Measurements from ENCODE around the gene MSANTD7.
"Not testable (repeated sequence)": the region's sequence is repeated elsewhere in the genome, so short reads cannot be mapped to it uniquely, and the experiment has no call there.

Gene MSANTD7

GRCh38 chr10:14837003-14837756 is 926 bp upstream of the MSANTD7 start:
- DNase-seq (ENCODE audit: low spot score): no peak

- peak; percentile 57 for DNase-seq (ENCODE audit: low spot score)
Measured at GRCh38 chr10:14838582-14839304, 637 bp downstream of the MSANTD7 start.

- DNase-seq (ENCODE audit: low spot score): no peak
Measured at GRCh38 chr10:14839305-14839695, 1.2 kb downstream of the MSANTD7 start.

GRCh38 chr10:14840178-14840577 is 2.1 kb downstream of the MSANTD7 start:
- no peak for DNase-seq (ENCODE audit: low spot score)

- DNase-seq (ENCODE audit: low spot score): no peak
Measured at GRCh38 chr10:14843327-14843988, 5.4 kb downstream of the MSANTD7 start.

GRCh38 chr10:14844948-14845347 is 6.8 kb downstream of the MSANTD7 start:
- no peak for DNase-seq (ENCODE audit: low spot score)

- no peak for DNase-seq (ENCODE audit: low spot score)
Measured at GRCh38 chr10:14852236-14852635, 14.1 kb downstream of the MSANTD7 start.

- DNase-seq (ENCODE audit: low spot score): no peak
Measured at GRCh38 chr10:14855453-14855852, 17.3 kb downstream of the MSANTD7 start.

- no peak for DNase-seq (ENCODE audit: low spot score)
Measured at GRCh38 chr10:14858338-14858960, 20.3 kb downstream of the MSANTD7 start.

GRCh38 chr10:14859043-14859442 is 20.9 kb downstream of the MSANTD7 start:
- no peak for DNase-seq (ENCODE audit: low spot score)

GRCh38 chr10:14859775-14860174 is 21.7 kb downstream of the MSANTD7 start:
- DNase-seq (ENCODE audit: low spot score): no peak

- no peak for DNase-seq (ENCODE audit: low spot score)
Measured at GRCh38 chr10:14860791-14861190, 22.7 kb downstream of the MSANTD7 start.

- DNase-seq (ENCODE audit: low spot score): not testable (repeated sequence)
Measured at GRCh38 chr10:14864466-14864865, 26.4 kb downstream of the MSANTD7 start.

- DNase-seq (ENCODE audit: low spot score): not testable (repeated sequence)
Measured at GRCh38 chr10:14864871-14865270, 26.8 kb downstream of the MSANTD7 start.

- no peak for DNase-seq (ENCODE audit: low spot score)
Measured at GRCh38 chr10:14873090-14873760, 35.1 kb downstream of the MSANTD7 start.

GRCh38 chr10:14875941-14876340 is 37.8 kb downstream of the MSANTD7 start:
- DNase-seq (ENCODE audit: low spot score): no peak

- DNase-seq (ENCODE audit: low spot score): no peak
Measured at GRCh38 chr10:14876764-14877163, 38.7 kb downstream of the MSANTD7 start.

GRCh38 chr10:14878266-14879123 is 40.4 kb downstream of the MSANTD7 start, which contains the start of gene SUV39H2:
Gene SUV39H2, plus strand, starts transcription at chr10:14878866. Its CDS starts 23 bp downstream, at chr10:14878889.
- peak; percentile 99 for DNase-seq (ENCODE audit: low spot score)

- peak; percentile 57 for DNase-seq (ENCODE audit: low spot score)
Measured at GRCh38 chr10:14879124-14879927, 41.2 kb downstream of the MSANTD7 start.

- no peak for DNase-seq (ENCODE audit: low spot score)
Measured at GRCh38 chr10:14879928-14880193, 41.8 kb downstream of the MSANTD7 start.

All from germinal center (tissue), 1 donor.